Brain microvascular endothelial cell (primary cell): Measurements from ENCODE around the gene HBG1.
"Not testable (repeated sequence)": the region's sequence is repeated elsewhere in the genome, so short reads cannot be mapped to it uniquely, and the experiment has no call there.

Experiments
- DNase-seq: peaks from one replicate; pipeline ENCODE4 v3.0.0-alpha.2; 2020
- H3K27ac ChIP-seq: fragments of 250-450 bp; sonication (Bioruptor Pico); 2 replicates; pipeline ENCODE4 v1.5.1; 2020; ENCODE audit warnings: mild to moderate bottlenecking, moderate library complexity
- H3K27me3 ChIP-seq: fragments of 250-450 bp; sonication (Bioruptor Pico); replicated peaks from 2 replicates; pipeline ENCODE4 v1.5.1; 2020; ENCODE audit warnings: mild to moderate bottlenecking
- H3K36me3 ChIP-seq: fragments of 250-450 bp; sonication (Bioruptor Pico); replicated peaks from 2 replicates; pipeline ENCODE4 v1.5.1; 2020; ENCODE audit warnings: mild to moderate bottlenecking
- H3K4me3 ChIP-seq: 2 replicates; pipeline ENCODE4 v1.5.1; 2011; ENCODE audit warnings: low read depth, mild to moderate bottlenecking, control low read depth, low read length, moderate library complexity
- in situ Hi-C: cut with HindIII; loops from 2 replicates; pipeline ENCODE4 v1.10.0; 2017; ENCODE audit warnings: low sequenced_read_pairs, low pct_ligation_motif_present
- TF ChIP-seq, protein P1 (sequence below): IDR thresholded peaks from 2 replicates; pipeline ENCODE4 v1.5.1; 2011; ENCODE audit warnings: low read depth, mild to moderate bottlenecking, moderate library complexity, low read length, control low read depth, inconsistent platforms; ENCODE audit errors: missing control alignments

Gene HBG1

DNA sequence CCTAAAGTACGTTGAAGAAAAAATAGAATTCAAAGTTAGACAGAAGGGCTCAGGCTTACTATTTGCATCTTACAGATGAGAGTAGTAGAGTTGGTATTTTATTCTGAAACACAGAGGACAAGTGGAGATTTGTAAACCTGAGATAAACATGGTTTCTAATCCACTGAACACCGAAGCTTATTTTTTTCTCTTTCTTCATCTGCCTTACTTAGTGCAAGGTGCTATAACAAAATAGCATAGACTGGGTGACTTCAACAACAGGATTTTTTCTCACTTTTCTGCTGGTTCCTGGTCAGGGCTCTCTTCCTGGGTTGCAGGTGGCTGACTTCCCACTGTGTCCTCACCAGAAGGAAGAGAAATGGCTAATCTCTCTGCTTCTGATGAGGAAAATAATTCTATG, 2.1 kb upstream of the HBG1 start:
- H3K4me3 ChIP-seq = no peak overlapping the region

DNA sequence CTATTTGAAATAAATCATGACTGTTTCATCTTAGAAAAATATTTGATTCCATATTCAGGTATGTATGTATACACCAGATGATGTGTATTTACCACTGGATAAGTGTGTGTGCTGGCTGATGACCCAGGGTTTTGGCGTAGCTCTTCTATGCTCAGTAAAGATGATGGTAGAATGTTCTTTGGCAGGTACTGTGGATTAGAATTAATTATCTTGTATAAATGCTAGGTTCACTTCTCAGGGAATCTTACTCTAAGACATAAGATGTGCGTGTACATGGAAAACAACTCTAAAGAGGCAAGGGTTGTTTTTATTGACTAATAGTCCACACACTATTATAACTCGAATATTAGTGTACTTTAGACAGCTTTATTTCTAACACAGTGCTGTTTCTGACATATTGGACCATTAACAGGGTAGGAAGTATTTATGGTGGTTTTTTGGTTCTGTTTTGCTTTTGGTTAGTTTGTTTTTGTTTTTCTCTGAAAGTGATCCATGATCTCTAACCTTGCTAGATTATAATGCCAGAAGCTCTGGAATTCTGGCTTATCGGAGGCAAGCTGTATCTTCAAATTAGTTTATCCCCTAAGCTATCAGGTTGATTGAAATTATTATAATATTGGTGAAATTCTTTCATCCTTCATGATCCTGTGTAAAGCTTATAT, 1.0 kb upstream of the HBG1 start:
- TF ChIP-seq, protein P1, sequence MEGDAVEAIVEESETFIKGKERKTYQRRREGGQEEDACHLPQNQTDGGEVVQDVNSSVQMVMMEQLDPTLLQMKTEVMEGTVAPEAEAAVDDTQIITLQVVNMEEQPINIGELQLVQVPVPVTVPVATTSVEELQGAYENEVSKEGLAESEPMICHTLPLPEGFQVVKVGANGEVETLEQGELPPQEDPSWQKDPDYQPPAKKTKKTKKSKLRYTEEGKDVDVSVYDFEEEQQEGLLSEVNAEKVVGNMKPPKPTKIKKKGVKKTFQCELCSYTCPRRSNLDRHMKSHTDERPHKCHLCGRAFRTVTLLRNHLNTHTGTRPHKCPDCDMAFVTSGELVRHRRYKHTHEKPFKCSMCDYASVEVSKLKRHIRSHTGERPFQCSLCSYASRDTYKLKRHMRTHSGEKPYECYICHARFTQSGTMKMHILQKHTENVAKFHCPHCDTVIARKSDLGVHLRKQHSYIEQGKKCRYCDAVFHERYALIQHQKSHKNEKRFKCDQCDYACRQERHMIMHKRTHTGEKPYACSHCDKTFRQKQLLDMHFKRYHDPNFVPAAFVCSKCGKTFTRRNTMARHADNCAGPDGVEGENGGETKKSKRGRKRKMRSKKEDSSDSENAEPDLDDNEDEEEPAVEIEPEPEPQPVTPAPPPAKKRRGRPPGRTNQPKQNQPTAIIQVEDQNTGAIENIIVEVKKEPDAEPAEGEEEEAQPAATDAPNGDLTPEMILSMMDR = no peak
- in situ Hi-C loops = no loop called here

More for the DNA sequence above, 2.1 kb upstream of the HBG1 start:
- no peaks in the 10 kb centered on the region for H3K27me3 ChIP-seq
- H3K27ac ChIP-seq = no peak overlapping the region
- H3K36me3 ChIP-seq = no peaks in the 10 kb centered on the region
- TF ChIP-seq, protein P1 = no peak
- in situ Hi-C loops = no loop called here
- DNase-seq = no peak

GRCh38 chr11:5248498-5248897, 1.2 kb downstream of the HBG1 start:
- DNase-seq, H3K27me3 ChIP-seq, in situ Hi-C loops, H3K27ac ChIP-seq, H3K36me3 ChIP-seq, H3K4me3 ChIP-seq: not testable (repeated sequence)

More for the DNA sequence above, 1.0 kb upstream of the HBG1 start:
- Histone ChIP-seq H3K27me3 (no peaks in the 10 kb centered on the region), H3K27ac (no peak overlapping the region), H3K4me3 (no peak overlapping the region), H3K36me3 (no peaks in the 10 kb centered on the region)
- DNase-seq = no peak

- in situ Hi-C loops = no loop called here
- Histone ChIP-seq H3K27me3 (no peaks in the 10 kb centered on the region), H3K27ac (no peak overlapping the region), H3K36me3 (no peaks in the 10 kb centered on the region), H3K4me3 (no peak overlapping the region)
- TF ChIP-seq, protein P1 = no peak
- no peak for DNase-seq
Measured at GRCh38 chr11:5247472-5248192, 2.0 kb downstream of the HBG1 start.

DNA sequence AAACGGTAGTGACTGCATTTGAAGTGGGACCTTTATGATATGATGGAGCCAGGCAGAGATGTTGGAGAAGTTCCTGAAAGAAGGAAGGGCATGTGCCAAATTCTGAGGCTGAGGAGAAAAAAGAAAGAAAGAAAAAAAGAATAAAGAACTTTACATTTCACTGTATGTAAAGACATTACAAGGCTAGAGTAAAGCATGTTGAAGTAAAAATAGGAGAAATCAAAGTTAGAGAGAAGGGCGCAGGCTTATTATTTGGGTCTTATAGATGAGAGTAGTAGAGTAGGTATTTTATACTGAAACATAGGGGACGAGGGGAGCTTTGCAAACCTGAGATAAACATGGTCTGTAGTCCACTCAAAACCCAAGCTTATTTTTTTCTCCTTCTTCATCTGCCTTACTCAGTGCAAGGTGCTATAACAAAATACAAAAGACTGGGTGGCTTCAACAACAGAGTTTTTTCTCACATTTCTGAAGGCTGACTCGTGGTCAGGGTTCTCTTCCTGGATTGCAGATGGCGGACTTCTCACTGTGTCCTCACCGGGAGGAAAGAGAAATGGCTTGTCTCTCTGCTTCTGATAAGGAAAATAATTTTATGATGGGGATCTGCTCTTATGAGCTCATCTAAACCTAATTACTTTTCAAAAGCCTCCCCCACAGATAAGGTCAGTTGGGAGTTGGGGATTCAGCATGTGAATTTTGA, 2.7 kb downstream of the HBG1 start:
- no peaks in the 10 kb centered on the region for H3K36me3 ChIP-seq
- no peaks in the 10 kb centered on the region for H3K27me3 ChIP-seq
- in situ Hi-C loops = no loop called here
- no peak for DNase-seq
- no peak overlapping the region for H3K27ac ChIP-seq
- H3K4me3 ChIP-seq = no peak overlapping the region
- TF ChIP-seq, protein P1 = no peak

GRCh38 chr11:5245155-5245554, 4.5 kb downstream of the HBG1 start:
- in situ Hi-C loops = no loop called here
- H3K27ac ChIP-seq = no peak overlapping the region
- TF ChIP-seq, protein P1 = no peak

More at GRCh38 chr11:5245155-5245554, 4.5 kb downstream of the HBG1 start:
- no peaks in the 10 kb centered on the region for H3K27me3 ChIP-seq
- no peak overlapping the region for H3K4me3 ChIP-seq
- DNase-seq = no peak
- no peaks in the 10 kb centered on the region for H3K36me3 ChIP-seq
